Limb (tissue), 2 donors: ENCODE data around the gene ANGPT4.

ENCODE experiments used
- DNase-seq, 2 donors: peaks; one replicate each; pipeline ENCODE4 v3.0.0-alpha.2; 2016; ENCODE audit errors: extremely low spot score in 2 of 2

ANGPT4 gene, protein sequence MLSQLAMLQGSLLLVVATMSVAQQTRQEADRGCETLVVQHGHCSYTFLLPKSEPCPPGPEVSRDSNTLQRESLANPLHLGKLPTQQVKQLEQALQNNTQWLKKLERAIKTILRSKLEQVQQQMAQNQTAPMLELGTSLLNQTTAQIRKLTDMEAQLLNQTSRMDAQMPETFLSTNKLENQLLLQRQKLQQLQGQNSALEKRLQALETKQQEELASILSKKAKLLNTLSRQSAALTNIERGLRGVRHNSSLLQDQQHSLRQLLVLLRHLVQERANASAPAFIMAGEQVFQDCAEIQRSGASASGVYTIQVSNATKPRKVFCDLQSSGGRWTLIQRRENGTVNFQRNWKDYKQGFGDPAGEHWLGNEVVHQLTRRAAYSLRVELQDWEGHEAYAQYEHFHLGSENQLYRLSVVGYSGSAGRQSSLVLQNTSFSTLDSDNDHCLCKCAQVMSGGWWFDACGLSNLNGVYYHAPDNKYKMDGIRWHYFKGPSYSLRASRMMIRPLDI

DNA sequence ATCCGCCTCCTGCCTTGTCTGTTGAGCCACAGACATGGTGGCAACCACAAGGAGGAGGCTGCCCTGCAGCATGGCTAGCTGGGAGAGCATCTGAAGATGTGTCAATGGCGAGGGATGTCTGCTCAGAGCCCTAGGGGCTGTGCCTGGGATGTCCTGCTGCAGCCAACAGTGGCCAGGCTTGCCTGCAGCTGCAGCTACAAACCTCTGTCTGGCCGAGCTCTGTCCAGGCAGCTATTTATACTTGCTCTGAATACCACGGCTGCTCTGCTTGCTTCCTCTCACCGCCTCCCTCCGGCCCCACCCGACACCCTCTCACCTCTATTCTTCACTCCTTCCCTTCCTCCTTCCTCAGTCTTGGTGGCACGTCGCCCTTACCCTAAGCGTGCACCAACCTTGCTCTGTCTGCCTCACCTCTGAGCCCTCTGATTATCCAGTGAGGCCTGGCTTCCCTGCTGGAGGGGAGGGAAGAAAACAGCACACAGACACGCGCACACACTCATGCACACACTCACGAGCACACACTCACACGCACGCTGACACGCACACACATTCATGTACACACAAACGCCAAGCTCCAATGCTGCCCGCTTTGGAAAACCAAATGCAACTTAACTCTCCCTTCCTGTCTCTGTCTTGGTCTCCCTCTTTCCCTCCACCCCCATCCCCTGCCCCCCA, at the start of gene ANGPT4:
ANGPT4 (minus strand) TSS at position 210 of the 675 bp plus-strand sequence; CDS start at position 90, 120 bp downstream.
- DNase-seq = no peak

- no peak for DNase-seq
Measured at GRCh38 chr20:963795-964194, 47.7 kb upstream of the ANGPT4 start.

DNA sequence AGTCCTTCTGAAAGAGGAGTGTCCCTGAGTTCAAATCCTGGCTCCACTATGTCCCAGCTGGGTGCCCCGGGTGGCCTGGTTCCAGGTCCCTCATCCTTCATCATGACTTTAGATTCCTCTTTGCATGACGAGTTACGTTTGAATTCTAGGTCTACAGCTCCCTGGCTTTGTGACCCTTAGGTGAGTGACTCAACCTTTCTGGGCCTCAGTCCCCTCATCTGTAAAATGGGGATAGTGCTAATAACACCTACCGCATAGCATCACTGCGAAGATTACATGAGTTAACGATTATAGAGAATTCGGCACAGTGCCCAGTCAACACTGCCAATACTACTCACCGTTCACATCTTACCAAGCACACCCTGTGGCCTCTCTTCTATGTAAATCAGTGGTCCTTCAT, 46.5 kb upstream of the ANGPT4 start:
- DNase-seq = no peak

DNA sequence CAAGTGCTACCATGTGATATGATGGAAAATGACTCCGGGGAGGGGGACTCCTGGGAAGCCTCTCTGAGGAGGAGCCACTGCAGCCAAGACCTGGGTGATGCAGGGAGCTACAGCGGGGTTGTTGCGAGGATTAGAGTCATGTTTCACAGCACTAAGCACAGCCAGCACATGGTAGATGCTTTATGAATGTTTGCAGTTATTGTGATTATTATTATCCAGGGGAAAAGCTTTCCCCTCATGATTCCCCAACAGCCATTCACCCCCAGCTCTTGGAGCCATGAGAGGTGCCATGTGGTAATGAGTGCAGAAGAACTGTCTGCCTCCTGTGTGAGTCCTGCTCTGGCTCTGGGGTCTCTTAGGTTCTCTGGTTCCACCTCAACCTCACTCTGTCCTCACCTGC, 46.1 kb upstream of the ANGPT4 start:
- no peak for DNase-seq

GRCh38 chr20:961768-962167, 45.6 kb upstream of the ANGPT4 start:
- no peak for DNase-seq

DNA sequence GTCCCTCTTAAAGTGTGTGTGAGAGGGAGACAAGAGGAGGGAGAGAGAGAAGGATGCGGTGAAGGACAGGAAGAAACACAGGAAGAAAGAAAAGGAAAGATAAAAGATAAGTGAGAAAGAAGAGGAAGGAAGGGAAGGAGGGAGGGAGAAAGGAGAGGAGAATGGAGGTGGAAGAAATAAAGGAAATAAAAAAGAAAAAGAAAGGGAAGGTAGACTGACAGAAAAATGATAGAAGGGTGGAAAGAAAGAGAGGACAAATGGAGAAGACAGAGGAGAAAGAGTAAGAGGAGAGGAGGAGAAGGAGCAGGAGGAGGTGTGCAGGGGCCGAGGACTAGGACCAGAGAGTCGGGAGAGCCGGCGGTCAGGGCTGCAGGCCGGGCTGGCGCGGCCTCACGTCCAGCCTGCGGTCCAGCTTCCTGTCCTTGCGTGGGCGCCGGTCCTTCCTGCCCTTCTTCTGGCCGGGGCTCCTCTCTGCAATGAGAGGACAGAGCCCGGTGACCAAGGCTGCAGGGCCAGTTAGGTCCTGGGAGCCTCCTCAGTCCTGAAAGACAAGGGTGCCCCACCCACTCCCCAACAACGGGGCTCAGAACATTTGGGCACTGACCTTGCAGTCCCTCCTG, 44.0 kb upstream of the ANGPT4 start:
- no peak for DNase-seq

DNA sequence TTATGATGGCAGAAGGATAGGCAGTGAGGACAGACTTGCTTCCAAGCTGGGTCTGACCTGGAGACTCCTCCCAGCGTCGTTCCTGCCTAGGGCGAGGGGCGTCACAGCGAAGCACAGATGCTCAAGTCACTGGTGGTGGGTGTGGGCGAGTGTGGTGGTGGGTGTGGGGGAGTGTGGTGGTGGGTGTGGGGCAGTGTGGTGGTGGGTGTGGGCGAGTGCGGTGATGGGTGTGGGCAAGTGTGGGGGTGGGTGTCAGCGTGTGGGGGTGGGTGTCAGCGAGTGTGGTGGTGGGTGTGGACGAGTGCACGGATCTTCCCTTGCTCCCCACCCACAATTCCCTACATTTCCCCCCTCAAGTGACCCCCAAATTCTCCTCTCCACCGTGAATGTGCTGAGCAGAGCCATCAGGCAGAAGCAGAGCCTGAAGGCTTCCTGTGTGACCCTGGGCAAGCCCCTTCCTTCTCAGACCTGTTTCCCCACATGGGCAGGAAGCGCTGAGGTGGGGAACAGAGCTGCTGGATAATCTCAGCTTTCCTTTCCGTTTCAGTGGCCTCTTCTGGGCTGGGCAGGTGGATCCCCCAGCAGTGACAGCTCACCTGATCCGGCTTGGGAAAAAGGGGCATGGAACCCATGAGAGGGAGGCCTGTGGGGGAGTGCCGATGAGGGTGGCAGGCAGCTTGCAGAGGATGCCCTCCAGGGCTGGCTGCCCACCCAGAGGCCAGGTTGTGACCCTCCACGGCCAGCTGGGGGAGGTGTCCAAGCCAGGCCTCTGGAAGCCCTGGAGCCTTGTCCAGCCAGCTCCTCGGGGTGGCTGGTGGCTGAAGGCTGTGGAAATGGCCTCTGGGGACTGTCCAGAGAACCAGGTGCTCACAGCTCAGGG, 43.0 kb upstream of the ANGPT4 start:
- no peak for DNase-seq

GRCh38 chr20:957544-957943, 41.4 kb upstream of the ANGPT4 start:
- no peak for DNase-seq

- DNase-seq = peak; percentile 50 to 86
Measured at GRCh38 chr20:956330-956951, 40.3 kb upstream of the ANGPT4 start.

GRCh38 chr20:955656-956055, 39.5 kb upstream of the ANGPT4 start:
- no peak for DNase-seq

GRCh38 chr20:955111-955510, 39.0 kb upstream of the ANGPT4 start:
- DNase-seq = no peak

DNA sequence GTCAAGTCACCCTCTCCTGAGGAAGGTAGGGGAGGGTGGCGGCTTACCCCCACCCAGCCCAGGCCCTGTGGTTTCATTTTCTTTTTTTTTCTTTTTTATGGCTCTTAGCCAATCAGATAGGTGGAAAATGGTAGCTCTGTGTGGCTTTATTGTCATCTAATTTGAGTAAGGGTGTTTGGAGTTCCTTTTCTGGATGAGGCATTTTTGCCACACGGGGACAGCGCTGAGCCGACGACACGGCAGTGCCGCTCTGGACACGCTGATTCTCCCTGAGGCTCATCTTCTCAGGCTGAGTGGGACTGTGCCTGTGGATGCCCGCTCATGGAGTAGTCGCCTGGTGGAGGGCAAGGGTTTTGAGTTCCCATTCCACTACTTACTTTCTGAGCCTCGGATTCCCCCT, 37.6 kb upstream of the ANGPT4 start:
- no peak for DNase-seq

DNA sequence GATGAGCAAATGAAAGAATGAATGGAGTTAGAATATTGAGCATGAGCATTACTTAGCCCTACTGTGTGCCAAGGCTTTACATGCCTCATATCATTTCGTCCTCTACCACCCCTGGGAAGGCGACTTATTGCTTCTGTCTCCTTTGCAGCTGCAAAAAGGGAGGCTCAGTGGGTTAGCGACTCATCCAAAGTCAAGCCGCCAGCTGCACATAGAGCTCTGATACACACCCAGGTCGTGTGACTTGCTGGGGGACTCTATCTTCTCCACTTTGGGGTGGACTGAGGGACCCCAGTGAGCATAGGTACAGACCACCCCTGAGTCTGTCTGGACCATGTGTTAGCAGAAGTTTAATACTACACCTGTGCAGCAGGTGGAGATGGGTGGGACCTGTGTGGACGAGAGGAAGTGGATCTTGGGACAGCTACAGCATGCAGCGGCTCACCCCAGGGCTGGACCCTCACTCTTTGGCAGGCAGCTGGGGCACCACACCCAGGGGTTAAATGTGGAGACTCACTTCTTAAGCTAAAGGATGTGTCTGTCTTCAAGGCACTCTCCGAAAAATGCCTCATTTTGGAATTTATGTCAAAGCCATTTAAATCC, 36.2 kb upstream of the ANGPT4 start:
- no peak for DNase-seq

GRCh38 chr20:951384-952169, 35.4 kb upstream of the ANGPT4 start:
- DNase-seq = no peak

DNA sequence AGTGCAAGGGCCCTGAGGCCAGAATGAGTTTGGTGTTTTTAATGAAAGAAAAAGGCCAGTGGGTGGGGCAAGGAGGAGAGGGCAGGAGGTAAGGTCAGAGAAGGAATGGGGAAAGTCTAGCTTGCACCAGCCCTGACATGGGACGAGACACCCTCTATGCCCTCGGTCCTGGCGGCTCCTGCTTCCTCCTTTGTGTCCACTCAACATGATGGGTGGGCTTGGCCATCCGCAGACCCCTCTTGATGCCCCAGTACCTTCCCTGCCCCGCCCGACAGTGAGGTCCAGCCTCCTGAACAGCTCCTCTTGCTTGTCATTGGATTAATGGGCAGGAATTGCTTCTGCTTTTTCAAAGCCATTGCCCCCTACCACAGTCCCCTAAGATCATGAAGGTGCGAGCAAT, 33.6 kb upstream of the ANGPT4 start:
- DNase-seq = no peak

DNA sequence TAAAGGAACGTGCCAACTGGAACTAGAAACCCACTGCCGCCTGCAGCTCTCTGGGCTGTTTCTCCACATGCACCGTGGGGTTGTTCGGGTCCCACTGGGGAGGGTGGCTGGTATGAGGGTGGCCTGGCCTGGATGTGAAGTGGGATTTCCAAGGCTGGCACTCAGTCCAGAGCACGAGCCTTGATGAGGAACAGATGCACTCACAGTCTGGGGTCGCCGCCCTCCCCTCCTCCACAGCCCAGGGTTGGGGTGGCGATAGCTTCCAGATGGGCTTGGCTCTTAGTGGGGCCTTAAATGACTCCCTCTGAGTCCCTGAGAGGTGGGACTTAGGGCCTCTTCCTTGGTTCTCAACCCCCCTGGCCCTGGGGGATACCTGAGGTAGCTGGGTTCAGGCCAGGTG, 30.7 kb upstream of the ANGPT4 start:
- DNase-seq = no peak

- DNase-seq = no peak
Measured at GRCh38 chr20:945841-946240, 29.7 kb upstream of the ANGPT4 start.

DNA sequence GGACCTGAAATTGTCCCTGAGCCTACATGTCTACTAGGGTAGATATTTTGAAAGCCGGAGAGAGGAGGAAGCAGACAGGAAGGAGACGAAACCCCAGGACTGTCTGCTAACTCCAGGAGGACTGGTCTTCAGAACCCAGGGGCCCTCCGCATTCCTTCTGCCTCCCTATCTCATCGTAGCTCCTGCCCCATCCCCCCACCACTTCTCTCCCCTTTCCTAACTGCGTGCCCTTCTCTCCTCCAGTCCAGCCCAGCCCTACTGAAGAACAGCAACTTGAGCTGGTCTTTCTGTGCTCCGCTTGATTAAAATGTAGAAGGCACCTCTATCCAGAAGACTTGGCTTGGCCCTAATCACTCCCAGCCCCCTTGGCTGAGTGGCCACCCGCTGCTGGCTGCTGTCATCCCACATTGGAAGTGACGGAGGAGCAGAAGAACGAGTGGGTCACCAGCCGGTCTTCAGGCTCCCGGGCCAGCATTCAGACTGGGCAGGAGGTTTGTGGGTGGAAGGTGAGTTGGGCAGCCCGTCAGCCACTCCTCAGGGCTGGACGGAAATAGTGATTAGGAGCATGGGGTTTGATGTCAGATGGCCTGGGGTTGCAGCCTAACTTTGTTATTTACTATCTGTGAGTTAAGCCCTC, 28.8 kb upstream of the ANGPT4 start:
- no peak for DNase-seq

DNA sequence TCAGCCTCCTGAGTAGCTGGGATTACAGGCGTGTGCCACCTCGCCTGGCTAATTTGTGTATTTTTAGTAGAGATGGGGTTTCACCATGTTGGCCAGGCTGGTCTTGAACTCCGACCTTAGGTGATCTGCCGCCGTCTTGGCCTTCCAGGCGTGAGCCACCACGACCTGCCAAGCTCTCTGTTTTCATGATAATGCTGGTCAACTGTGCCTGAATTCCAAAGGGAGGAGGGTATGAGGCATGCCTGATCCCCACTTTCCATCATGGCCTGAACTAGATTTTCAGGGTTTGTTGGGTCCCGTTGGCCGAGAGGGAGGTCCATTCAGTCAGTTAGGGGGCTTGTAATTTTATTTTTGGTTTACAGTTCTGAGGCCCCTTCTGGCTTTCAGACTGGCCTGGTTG, 28.0 kb upstream of the ANGPT4 start:
- DNase-seq = no peak
